ENCODE measurements around the gene PKHD1. TPM values are rescaled to one million over a fixed set of nuclear protein-coding genes. Genes with fewer than 3 reads are reported as not detected.

Gene PKHD1
- total and polyA plus RNA-seq, 2 of the 8 experiments (the other 6 are each of a cell fraction or from before 2014, with no cell fraction given): 0.06 to 0.09 TPM

- TF ChIP-seq RBBP5 (IDR thresholded peaks at IDR 0.05; ENCODE audit: borderline replicate concordance, low read depth, low read length): no peak
- TF ChIP-seq EGR1 (IDR thresholded peaks at IDR 0.05; ENCODE audit: borderline replicate concordance, low read depth, low read length): no peak
- TF ChIP-seq CTBP2 (IDR thresholded peaks at IDR 0.05; ENCODE audit: borderline replicate concordance, insufficient read depth, insufficient read length, low read length): no peak
- TF ChIP-seq RXRA (IDR thresholded peaks at IDR 0.05; ENCODE audit: insufficient read depth, low read depth, low read length): no peak
- TF ChIP-seq POU5F1 (IDR thresholded peaks at IDR 0.05; ENCODE audit: low read depth, low read length): no peak
- TF ChIP-seq BCL11A (IDR thresholded peaks at IDR 0.05; ENCODE audit: low read depth in 2 of 2, low read length in 2 of 2): no peak
- no peak for TF ChIP-seq CREB1 (IDR thresholded peaks at IDR 0.05)
- no peak for TF ChIP-seq NRF1 (IDR thresholded peaks at IDR 0.05; ENCODE audit: low read depth, low read length)
- TF ChIP-seq GABPA (IDR thresholded peaks at IDR 0.05; ENCODE audit: borderline replicate concordance, insufficient read depth, low read length): no peak
- peak; percentile 67 for TF ChIP-seq USF2 (IDR thresholded peaks at IDR 0.05; ENCODE audit: low read length)
- TF ChIP-seq NANOG (IDR thresholded peaks at IDR 0.05; ENCODE audit: insufficient read depth, low read depth, low read length, poor library complexity, severe bottlenecking): no peak
- TF ChIP-seq BRCA1 (IDR thresholded peaks at IDR 0.05; ENCODE audit: low read depth, low read length): no peak
- TF ChIP-seq SRF (IDR thresholded peaks at IDR 0.05; ENCODE audit: low read depth, low read length): no peak
- no peak for TF ChIP-seq RNF2 (IDR thresholded peaks at IDR 0.05; ENCODE audit: borderline replicate concordance, low read depth, low read length, missing control alignments, poor library complexity, severe bottlenecking)
- TF ChIP-seq MAX (IDR thresholded peaks at IDR 0.05): peak; percentile 23; the same call in 1 of the 2 replicates
- no peak for TF ChIP-seq SIRT6 (IDR thresholded peaks at IDR 0.05; ENCODE audit: low read length)
- TF ChIP-seq SIX5 (IDR thresholded peaks at IDR 0.05; ENCODE audit: low read depth, low read length): peak; percentile 46
- TF ChIP-seq E2F6 (IDR thresholded peaks at IDR 0.05): no peak
- no peak for TF ChIP-seq KDM4A (IDR thresholded peaks at IDR 0.05; ENCODE audit: low read depth, low read length, severe bottlenecking)
These were observed 268.8 kb downstream of the PKHD1 start (continued) for GRCh38 chr6:51818520-51819022.

Data from H1 (cell line).